HG02588 (cell line): ENCODE data around the gene OXT.
"Not testable (repeated sequence)": the region's sequence is repeated elsewhere in the genome, so short reads cannot be mapped to it uniquely, and the experiment has no call there.

Experiments used
- ATAC-seq: cut with Tn5 transposase; IDR thresholded peaks from one replicate; pipeline ENCODE4 v1.9.1; 2021; ENCODE audit warnings: mild to moderate bottlenecking, moderate library complexity; ENCODE audit not compliant: unreplicated experiment

Gene OXT

DNA sequence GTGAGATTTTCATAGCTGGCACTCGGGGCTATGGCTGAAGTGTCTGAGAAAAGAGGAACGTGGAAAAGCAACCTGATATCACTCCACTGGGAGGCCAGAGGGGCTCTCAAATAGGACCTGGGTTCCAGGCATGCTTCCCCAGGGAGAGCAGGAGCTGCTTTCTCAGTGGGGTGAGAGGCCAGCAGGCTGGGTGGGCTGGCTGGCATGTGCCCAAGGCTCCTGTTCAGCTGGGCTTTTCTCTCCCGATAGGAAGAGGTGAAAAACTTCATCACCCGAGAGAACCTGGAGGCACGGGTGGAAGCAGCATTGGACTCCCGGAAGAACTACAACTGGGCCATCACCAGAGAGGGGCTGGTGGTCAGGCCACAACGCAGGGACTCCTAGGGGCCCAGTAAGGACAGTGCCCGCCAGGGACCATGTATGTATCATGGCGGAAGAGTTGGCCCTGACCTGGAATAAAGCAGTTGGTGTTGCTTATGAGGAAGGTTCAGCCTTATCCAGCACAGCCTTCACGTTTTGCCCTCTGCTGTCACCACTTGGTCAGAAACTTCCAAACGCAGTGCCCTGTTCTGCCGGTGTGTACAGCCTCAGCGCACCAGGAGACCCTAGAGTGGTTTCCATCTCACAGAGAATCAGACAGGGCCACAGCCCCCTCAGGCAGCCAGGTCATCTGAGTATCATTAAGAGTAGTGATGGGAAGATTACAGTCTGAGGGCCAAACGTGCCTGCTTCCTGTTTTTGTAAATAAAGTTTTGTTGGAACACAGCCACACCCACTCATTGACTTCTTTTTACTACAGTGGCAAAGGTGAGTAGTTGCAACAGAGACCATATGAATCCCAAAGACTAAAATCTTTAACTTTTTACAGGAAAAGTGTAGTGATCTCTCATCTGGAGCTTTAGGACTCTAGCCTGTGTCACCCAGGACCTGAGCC is 23.7 kb upstream of the OXT start:
- ATAC-seq, result no peak

DNA sequence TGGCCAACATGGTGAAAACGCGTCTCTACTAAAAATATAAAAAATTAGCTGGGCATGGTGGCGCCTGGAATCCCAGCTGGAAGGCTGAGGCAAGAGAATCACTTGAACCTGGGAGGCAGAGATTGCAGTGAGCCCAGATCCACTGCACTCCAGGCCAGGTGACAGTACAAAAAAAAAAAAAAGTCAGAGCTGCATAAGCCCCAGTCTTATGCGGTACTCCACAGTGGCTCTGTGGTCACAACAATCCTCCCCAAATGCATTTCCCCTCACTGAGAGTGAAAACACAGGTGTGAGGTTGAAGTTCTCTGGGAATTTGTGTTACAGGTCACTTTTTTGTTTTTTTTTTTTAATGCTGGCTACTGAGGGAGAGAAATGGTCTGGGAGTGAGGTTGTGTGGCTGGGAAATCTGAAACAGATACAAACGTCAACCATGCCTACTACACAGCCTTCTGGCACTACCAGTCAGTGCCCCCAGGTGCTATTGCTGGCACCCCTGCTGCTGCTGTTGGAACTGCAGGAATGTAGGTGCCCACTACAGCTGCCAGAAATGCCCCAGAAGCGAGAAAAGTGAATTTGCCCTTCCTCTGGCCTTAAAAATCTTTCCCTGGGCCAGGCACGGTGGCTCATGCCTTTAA is 19.9 kb upstream of the OXT start:
- no peak for ATAC-seq

DNA sequence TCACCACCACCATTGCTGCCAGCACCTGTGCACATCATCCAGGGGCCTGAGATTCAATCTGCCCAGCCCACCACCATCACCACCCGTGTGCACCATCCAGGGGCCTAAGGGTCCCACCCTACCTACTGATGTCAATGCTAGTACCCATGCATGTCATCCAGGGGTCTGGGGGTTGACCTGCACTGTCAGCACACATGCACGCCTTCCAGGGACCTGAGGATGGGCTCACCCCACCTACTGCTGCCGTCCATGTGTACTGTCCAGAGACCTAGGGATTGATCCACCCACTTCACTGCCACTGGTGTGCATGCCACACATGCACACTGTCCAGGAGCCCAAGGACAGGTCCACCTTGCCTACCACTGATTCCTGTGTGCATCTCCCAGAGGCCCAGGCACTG is 11.9 kb upstream of the OXT start:
- no peak for ATAC-seq

DNA sequence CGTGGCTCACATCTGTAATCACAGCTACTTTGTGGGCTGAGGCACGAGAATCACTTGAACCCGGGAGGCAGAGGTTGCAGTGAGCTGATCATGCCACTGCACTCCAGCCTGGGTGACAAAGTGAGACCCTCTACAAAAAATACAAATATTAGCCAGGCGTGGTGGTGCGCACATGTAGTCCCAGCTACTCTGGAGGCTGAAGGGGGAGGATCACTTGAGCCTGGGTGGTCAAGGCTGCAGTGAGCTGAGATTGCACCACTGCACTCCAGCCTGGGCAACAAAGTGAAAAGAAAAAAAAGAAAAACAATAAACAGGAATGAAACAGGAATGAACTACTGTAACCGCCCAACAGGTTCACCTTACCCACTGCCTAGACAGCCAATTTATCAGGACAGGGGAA is 7.3 kb upstream of the OXT start:
- not testable (repeated sequence) for ATAC-seq

DNA sequence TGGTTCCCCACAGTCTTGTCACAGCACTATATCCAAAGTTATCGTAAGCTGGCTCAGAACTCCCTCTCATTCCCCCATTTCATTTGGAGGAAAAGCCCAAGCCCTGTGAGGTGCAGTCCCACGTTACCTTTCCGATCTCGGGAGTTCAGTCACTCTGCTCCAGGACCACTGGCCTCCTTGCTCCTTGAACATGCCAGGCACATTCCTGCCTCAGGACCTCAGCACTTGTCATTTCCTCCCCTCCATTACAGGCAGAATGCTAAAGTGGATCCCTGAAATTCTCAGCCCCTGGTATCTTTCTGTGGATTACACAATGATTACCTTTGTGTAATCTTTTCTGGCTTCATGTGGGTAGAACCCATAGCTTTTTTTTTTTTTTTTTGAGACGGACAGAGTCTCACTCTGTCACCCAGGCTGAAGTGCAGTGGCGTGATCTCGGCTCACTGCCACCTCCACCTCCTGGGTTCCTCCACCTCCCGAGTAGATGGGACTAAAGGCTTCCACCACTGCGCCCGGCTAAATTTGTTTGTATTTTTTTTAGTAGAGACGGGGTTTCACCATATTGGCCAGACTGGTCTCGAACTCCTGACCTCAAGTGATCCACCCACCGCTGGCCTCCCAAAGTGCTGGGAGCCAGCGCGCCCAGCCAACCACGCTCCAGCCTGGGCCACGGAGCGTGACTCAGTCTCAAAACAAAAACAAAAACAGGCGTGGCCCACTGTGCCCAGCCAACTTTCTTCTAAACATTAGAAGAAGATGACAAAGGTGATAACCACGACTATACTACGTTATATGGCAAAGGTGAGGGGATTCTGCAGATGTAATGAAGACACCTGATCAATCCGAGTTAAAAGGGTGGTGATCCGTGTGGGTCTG is 4.0 kb upstream of the OXT start:
- ATAC-seq, result no peak

DNA sequence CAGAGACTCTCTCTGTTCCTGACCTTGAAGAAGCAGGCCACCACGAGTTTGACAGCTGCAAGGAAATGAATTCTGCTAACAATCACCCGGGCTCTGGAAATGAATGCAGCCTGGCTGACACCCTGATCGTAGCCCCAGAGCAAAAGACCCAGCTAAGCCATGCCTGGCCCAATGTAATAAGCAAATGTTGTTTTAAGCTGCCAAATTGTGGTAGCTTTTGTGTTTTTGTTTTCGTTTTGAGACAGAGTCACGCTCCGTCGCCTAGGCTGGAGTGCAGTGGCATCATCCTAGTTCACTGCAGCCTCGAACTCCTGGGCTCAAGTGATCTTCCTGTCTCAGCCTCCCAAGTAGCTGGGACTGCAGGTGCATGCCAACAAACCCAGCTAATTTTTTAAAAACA is 3.3 kb upstream of the OXT start:
- no peak for ATAC-seq

DNA sequence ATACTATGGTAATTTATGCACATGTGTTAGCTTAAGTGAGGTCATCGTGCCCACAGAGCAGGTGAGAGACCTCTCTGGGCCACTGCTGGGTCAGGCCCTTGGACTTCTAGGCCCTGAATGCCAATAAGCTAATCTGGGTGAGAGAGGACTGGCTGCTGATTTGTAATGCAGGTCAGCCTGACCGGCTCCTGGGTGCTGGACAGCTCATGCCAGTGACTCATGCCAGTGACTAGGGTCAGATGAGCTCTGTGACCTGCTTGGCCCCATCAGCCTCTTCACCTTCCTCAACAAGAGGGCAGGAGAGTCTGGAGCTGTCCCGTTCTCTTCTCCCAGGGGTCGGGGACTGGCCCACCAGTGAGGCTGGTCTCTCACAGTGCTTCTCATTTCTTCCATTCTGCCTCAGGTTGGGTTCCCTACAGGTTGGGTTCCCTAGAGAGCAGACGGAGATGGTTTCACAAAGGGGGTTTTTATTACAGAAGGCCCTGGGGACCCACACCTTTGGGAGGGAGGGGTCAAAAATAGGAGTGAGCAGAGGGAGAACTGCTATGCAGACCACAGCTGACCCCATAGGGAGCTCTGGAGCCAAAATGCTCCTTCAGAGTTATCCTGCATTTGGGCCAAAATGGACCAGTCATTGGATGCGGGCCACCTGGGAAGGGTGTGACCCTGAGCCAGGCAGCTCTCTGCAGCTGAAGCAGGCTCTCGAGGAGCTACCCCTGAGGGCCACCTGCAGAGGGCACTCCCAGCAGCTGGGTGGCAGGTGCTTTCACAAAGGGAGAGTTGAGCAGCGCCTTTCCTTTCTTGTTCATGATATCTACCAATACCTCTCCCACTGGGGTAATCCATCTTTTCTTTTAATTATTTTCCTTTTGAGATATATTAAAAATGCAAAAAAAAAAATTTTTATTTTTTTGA is 2.2 kb upstream of the OXT start:
- ATAC-seq, result no peak

DNA sequence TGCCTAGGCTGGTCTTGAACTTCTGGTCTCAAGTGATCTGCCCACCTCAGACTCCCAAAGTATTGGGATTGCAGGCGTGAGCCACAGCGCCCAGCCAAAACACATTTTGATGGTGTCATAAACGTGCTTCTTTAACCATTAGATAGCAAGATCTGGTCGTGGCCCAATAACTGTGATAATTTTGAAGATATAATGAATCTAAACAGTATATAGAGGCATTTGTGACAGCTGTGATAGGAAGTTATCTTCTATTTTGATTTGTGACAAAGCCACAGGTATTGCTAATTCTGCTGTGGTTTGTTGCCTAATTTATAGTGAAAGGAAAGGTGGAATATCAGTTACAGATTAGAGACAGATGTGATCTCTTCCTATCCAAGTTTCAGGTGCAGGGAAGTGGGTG is 695 bp upstream of the OXT start:
- no peak for ATAC-seq

DNA sequence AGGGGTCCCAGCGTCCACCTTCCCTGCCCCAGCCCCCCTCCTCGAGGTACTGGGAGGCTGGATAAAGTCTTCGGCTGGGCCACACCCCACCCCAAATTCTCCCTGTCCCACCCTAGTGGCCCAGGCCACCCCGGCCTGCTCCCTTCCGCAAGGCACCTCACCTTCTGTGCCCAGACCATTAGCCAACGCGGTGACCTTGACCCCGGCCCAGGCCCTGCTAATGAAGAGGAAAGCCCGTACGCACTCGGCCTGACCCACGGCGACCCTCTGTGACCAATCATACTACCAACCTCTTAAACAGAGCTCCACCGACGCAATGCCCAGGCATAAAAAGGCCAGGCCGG is 182 bp upstream of the OXT start:
- ATAC-seq, result no peak

DNA sequence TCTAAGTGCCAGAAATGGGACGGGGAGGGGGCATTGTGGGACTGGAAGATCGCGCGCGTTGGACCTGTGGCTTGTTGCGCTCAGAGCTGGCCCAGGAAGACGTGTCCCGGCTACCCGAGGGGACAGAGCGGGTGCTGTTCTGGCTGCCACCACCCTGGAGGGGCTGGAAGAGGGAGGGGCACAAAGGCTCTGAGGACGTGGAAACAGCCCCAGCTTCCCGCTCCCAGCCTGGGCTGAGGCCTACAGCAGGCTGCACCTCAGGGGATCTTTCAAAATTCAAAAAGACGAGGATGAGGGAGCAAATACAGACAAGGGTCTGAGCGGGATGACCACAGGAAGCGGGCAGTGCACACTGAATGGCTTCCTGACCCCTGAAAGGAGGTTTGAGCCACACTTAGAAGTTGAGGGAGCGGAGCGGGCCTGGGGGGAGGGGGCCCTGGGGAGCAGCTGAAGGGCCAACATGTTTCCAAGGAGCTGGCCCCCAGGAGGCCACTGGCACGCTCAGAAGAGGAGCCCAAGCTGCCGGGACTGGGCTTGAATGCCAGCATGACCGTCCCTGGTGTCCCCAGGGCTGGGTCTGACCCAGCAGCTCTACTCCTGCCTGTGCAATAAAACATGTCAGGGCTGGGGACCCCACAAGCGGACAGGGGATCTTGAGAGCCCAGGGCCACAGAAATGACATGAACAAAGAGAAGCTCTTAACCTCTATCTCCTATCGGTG is 1.3 kb downstream of the OXT start:
- ATAC-seq, result no peak

DNA sequence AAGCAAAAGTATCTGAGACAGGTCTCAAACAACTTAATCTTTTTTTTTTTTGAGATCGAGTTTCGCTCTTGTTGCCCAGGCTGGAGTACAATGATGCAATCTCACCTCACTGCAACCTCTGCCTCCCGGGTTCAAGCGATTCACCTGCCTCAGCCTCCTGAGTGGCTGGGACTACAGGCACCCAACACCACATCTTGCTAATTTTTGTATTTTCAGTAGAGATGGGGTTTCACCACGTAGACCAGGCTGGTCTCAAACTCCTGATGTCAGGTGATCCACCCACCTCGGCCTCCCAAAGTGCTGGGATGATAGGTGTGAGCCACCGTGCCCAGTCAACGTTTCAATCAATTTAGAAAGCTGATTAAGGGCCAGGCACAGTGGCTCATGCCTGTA is 1.8 kb downstream of the OXT start:
- not testable (repeated sequence) for ATAC-seq

DNA sequence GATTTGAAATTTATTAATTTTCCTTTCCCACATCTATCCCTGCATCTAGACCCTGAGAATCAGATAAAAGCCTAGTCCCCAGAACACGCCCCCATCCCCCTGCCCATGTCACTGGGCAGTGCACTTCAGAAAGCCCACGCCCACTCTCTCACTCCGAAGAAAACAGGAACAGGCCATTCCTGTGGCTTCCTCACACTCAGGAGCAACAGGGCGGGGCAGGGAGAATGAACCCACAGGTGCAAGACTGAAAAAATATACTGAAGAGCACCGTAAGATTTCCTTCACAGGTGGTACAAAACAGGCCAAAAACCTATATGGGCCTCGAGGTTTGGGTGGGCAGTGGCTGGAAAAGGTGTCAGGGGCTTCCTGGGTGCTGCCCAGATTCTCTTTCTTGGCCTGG is 3.4 kb downstream of the OXT start:
- no peak for ATAC-seq

DNA sequence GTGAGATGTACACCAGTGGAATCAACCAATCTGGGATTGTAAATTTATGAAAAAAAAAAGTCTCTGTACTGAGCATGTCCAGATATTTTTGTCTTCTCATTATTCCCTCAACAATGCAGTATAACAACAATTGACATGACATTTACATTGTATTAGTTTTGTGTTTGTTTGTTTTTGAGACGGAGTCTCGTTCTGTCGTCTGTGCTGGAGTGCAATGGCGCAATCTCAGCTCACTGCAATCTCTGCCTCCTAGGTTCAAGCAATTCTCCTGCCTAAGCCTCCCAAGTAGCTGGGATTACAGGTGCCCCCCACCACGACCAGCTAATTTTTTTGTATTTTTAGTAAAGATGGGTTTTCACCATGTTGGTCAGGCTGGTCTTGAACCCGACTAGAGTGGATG is 3.9 kb downstream of the OXT start:
- not testable (repeated sequence) for ATAC-seq

DNA sequence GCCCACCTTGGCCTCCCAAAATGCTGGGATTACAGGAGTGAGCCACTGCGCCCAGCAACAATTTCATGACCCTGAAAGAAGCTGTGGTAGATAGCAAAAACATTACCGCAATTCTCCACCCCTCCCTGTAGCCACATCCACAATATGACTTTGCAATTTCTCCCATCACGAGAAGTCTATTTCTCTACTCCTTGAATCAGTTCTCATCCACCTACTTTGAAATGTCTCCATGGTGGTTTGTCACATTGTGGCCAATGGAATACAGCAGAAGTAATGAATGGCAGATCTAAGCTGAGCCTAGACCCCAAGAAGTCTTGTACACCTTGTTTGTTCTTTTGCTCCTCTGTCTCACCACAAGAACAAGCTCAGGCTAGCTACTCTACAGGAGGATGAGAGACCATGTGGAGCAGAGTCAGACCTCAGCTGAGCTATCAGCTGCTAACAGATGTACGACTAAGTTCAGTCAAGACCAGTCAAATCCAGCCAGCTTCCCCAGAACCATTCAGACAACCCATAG is 6.3 kb downstream of the OXT start:
- no peak for ATAC-seq

DNA sequence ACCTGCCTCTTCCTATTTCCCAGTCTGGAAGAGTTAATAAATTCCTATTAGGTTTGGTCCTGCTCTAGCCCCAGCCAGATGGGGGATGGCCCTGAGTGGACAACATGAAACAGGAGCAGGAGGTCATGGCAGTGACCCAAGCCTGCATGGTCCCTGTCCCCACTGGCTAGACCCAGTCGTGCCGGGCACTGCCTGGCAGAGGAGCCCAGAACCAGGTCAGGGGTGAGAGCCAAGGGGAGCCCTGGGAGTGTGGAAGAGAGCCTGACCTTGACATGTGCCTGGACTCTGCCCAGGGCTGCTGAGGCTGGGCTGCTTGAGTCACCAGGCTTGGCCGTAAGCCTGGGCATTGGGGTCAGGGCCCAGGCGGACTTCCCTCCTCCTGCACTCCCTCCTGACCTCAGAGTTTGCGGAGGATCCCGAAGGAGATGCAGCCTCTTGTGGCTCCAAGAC is 9.5 kb downstream of the OXT start:
- no peak for ATAC-seq

DNA sequence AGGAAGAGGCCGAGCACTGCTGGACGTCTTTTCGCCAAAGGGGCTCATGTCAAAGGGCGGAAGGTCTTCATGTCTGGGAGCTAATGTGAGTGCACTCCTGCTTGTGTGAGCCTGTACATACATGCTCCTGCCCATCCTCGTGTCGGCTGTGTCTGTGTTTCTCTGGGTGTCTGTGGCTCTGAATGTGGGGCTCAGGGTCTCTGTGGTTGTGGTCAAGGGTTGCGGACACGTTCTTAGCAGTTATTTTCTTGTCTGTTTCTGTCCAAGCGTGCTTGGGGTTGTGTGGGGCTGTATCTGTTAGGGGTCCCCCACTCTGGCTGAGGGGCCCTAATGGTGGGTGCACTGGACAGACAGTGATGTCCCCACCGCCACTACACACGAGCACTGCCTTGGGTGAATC is 10.2 kb downstream of the OXT start:
- ATAC-seq, result no peak

DNA sequence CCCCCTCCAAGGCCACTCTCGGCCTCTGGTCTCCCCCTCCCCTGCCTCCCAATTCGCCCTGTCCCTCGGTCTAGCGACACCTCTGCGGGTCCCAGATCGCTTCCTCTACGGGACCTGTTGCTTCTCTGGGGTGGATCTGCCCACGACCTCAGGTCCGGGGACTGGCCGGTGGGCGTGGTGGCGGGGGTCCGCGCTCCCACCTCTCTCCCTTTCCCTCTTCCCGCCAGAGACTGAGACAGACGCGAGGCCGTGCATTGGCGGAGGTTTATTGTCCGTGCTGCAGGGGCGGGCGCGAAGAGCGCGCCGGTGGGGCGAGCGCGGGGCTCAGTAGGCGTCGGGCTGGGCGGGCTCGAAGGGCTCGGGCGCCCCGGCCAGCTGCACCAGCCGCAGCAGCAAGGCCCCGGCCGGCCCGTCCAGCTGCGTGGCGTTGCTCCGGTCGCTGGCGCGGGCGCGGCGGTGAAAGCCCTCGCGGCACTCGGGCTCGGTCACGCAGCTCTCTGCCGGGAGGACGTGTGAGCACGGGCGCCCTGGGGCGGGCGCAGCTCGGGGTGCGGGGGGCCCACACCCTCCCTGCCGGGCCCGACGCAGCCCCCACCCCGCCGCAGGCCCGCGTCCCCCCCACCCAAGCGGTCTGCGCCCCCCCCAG is 11.0 kb downstream of the OXT start:
- ATAC-seq, result no peak

DNA sequence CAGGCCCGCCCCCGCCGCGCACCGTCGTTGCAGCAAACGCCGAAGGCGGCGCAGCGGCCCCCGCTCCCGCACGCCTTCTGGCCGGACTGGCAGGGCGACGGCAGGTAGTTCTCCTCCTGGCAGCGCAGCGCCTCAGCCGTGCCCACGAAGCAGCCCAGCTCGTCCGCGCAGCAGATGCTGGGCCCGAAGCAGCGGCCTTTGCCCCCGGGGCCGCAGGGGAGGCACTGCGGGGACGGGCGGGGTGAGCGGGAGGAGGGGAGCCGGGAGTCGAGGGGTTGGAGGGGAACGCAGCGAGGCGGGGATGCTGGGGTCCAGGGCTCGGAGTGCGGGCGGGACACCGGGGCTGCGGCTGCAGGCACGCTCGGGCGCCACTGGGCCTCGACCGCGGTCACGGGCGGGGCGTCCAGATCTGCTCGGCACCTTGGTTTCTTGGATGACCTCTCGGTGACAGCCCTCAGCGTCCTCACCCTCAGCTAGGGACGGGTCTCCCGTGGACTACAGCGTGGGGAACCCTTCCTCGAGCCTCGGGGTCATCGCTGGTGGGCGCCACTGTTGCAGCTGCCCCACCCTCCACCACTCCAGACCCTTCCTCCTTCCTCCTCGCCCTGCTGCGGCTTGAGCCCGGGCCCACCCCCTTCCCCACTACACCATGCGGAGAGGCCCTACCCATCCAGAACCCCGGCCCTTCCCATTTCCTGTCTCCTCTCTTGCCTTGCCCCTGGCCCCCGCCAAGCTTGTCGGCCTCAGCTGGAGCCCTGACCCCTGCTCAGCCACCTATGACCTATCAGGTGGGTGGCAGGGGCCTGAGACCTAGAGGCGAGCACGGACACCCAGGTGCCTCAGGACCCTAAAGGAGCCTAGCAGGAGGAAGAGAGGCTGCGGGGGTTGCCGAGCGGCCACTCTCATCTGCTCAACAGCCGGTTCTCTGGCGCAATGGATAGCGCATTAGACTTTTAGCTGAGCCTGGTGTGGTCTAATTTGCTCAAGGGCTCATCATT is 11.8 kb downstream of the OXT start:
- no peak for ATAC-seq
